Effector CD8-positive, alpha-beta T cell (primary cell): ENCODE measurements around the gene LACRT.
"Not testable (repeated sequence)": the region's sequence is repeated elsewhere in the genome, so short reads cannot be mapped to it uniquely, and the experiment has no call there.

Source experiments
- DNase-seq: peaks from one replicate; lab custom pipeline; 2025; lab: John Stamatoyannopoulos, UW

The LACRT gene

DNA sequence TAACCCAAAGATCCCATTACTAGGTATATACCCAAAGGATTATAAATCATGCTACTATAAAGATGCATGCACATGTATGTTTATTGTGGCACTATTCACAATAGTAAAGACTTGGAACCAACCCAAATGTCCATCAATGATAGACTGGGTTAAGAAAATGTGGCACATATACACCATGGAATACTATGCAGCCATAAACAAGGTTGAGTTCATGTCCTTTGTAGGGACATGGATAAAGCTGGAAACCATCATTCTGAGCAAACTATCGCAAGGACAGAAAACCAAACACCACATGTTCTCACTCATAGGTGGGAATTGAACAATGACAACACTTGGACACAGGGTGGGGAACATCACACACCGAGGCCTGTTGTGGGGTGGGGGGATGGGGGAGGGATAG, 4.4 kb upstream of the LACRT start:
- not testable (repeated sequence) for DNase-seq

DNA sequence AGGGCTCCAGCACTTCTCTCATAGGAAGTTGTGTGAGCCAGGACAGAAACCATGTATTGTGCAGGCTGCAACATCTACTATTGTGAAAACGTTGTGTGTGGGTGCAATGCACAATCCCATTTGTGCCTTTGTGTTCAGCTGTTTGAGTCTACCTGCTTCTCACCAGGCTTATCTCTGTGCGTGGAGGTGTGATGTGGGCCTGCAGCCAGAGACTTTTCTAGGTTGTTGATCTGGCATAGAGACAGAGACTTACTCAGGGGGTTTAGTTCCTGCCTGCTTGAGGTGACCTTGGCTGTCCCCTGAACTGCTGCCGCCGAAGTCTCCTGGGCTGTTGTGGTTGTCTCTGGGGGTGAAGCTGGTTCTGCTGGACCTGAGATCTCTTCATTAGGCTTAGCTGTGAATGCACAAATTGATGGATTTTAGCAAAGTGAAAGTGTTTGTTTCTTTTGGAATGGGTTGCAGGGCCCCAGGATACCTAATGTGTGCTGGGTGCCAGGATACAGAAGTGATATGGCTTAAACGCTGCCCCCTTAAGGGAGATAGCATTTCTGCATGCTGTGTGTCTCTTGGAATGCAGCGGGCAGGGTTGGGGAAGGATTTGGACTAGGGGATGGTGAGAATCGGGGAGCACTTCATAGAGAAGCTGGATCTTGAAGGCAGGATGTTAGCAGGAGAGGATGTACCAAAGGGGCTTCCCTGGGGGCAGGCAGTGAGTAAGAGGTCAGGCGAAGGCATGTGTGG, 2.5 kb downstream of the LACRT start:
- DNase-seq, result no peak

DNA sequence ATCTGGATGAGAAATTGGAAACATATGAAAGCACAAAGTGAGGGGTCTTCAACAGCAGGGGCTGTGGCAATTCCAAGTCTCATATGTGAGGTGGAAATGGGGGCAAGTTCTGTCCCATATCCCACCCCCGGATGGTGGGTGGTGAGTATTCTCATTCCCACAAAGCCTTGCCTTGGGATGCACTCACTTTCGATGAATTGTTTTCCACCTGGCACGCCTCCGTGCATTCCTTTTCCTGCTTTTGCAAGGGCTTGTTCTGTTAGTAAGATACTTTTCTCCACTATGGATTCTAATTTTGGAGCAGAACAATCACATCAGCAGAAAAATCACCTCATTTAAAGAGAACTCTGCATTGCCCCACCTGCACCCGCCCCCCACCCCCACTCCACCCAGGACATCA, 3.1 kb downstream of the LACRT start:
- no peak for DNase-seq

DNA sequence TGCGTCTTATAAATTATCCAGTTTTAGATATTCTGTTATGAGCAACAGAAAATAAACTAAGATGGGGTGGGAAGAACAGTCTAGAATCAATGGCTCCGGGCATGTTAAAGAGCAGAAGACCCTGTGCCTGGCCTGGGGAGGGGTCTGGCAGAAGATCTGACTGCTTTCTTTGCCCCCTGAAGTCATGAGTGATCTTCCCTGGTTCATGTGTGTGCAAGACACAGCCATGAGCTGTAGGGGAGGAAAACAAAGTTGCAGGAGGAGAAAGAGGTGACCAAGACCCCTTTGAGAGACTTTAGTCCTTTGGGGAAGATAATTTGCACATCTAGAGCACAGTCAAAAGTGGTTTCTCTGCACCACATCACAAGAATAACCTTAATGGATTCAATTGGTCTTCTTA, 4.8 kb downstream of the LACRT start:
- DNase-seq, result no peak

DNA sequence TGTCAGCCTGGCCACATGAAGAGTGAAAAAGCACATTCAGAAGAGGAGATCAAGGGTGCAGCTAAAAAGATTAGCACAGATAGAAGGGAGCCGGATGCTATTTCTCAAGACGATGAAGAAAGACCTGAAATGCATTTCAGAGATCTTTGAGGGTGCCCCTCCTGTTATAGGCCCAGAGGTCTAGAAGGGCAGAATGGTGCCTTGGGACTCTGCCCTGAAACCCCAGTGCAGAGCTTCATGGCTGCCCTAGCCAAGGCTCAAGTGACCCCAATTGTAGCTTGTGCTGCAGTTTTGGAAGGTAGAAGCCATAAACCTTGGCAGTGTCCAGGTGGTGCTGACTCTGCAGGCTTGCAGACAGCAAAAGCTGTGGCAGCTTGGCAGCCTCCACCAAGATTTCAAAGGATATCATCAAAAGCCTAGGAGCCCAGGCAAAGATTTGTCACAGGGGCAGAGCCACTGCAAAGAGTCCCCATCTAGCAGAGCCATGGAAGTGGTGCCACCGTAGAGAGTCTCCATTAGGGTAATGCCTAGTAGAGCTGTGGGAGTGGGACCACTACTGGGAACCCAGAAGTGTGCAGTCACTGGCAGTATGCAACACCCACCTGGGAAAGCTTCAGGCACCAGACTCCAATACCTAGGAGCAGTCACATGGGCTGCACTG, 6.4 kb downstream of the LACRT start:
- no peak for DNase-seq

DNA sequence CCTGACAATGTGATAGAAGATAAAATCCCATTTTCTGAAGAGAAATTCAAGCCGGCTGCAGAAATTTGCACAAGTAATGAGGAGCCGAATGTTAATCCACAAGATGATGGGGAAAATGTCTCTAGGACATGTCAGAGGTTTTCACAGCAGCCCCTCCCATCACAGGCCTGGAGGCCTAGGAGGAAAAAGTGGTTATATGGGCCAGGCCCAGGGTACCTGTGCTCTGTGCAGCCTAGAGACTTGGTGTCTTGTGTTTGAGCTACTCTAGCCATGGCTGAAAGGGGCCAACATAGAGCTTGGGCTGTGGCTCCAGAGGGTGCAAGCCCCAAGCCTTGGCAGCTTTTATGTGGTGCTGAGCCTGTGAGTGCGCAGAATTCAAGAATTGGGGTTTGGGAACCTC, 7.4 kb downstream of the LACRT start:
- DNase-seq, result no peak

DNA sequence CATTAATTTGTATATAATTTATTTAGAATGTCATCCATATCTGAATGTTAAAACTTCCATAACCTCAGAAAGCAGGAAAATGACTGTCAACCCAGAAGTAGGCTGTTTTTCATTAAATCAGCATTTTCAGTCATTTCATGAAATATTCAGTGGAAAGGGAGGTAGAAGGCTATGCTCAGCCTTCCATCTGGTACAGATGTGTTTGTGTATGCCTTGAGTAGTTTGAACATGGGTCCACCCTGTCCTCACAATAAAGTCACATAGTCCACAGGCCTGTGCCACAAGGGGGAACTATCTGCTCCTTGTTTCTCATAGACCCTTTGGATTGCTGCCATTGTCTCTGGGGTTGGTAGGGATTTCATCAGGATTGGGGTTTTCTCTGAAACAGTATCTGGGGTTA, 9.1 kb downstream of the LACRT start:
- DNase-seq, result no peak

DNA sequence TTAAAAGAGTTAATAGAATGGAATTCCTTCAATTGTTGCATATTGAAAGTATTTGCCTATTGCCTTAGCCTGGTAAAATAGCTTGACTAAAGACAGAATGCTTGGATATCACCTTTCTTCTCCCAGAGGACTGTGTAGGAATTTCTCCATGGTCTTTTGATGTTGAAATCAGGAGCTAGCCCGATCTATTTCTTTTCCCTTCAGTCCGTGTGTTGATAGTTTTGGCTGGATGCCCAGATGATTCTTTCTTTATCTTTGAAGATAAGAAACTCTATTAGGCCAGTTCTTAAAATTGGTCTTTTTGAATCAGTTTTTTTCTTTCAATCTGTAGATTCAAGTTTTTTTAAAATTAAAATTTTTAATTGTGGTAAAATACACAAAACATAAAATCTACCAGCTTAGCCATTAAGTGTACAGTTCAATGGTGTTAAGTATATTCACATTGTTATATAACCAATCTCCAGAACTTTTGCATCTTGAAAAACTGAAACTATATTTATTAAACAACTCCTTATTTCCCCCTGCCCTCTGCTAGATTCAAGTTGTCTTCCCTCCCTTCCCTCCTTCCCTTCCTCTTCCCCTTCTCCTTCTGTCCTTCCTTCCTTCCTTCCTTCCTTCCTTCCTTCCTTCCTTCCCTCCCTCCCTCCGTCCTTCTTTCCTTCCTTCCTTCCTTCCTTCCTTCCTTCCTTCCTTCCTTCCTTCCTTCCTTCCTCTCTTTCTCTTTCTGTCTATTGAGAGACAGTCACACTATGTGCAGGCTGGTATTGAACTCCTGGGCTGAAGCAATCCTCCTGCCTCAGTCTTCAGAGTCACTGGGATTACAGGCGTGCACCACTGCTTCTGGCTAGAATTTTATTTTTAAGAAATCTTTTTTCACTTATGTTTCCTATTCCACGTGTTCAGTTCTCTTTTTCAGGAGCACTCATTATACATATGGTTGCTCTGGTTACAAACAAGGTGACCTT, 10.1 kb downstream of the LACRT start:
- no peak for DNase-seq

DNA sequence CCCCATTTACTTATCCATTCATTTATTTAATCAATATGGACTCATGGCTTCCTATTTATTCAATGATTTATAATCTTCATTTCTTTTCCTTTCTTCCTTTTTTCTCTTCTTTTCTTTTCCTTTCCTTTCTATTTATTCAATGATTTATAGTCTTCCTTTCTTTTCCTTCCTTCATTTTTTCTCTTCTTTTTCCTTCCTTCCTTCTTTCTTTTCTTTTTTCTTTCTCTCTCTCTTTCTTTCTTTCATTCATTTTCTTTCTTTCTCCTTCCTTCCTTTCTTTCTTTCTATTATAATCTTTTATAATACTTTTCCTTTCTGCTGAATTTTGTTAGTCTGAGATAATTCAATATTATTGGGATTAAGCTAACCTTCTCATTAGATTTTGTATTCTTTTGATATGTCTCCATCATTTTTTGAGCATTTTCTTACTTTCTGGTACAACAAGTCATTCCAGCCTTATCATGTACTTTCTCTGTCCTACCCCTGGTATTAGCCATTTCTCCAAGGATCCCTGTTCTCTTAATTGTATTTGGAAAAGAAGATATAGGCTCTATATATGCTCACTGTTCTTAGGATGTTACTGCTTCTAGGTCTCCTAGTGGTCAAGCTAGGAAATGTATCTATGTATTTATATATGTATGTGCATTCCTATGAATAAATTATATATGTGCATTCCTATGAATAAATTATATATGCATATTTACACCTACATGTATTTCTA, 12.1 kb downstream of the LACRT start:
- DNase-seq, result no peak

DNA sequence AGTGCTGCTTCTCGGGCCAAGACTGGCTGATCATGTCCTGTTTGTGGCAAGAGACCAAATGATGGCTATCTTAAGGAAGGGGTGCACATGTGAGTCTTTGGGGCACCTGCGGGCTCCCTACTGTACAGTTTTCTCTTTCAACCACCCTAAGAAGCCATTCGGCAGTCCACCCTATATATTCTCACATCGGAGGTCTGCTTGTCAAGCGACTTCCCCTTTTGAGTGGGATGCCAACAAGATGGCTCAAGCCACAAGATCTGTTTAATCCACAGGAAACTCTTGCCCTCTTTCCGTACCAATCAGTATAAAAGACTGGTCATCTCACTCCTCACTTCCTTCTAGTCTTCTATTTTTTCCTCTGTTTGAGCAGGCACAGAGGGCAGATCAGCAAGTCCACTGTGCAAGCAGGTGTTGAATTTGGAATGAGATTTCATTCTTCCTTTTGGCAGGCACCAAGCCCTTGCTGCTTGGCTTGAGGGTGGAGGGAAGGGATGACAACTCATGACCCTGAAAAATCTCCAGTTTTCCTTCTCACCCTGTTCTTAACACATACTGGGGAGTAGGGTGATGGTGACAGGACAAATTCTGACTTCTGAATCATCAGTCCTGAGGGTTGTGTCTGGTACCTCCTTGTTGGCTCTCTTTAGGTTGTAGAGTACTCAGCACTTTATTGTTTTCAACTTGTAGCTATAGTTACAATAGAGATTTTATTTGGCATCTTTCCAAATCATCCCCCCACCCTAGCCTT, 17.6 kb downstream of the LACRT start:
- DNase-seq, result no peak

DNA sequence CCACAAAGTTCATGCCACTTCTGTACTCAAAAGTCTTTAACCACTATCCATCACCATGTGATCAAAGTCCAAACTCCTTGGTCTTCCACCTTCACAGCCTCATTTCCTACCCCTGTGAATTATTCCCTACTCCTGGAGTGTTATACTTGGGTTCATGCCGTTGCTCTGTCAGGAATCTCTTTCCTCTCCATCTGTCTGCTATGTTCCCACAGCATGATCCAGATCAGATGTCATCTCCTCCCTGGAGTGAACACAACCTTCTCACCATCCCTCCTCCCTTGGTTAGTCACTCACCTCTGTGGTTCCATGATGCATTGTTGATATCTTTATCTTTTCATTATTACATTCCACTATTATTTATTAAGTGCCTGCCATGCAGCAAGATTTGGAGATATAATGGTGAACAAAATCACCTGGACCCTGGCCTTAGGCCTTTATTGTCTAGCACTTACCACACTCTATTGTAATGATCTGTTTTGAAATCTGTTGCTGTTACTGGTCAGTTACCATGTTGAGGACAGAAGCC, 22.4 kb downstream of the LACRT start:
- DNase-seq, result no peak

DNA sequence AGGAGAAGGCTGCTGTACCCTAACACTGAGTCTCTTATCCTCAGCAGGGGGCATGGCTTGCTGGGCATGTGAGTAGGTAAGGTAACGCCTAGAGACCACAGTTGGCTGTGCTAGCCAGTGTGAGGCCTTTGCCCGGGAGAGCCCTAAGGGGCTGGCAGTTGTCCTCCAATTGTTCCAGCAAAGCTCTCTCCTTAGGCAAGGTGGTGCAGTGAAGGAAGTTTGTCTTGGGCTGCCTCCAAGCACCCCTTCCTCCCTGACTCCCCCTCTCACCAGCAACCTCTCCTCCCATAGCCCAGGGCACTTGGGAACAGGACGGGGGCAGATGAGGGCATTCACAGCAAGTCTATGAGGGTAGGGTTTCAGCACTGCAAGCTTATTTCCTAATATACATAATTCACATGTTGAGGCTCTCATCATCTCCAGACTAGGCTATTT, 23.0 kb downstream of the LACRT start:
- no peak for DNase-seq

DNA sequence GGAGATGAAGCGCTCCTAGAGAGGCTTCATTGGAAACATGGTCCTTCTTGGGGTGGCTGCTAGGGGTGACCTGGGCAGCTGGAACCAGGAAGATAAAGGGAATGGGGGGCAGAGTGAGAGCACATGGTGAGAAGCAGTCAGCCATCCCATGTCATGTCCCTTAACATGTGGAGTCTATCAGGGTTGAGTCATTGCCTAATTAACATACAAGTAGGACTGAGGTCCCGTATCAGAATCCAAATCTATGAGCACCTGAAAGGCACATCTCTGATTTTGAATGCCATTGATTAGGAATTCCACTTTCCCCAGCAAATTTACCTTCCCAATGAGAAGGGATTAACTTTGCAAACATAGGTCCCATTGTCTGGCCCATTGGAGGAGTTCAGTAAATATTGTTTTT, 25.9 kb downstream of the LACRT start:
- DNase-seq, result no peak

DNA sequence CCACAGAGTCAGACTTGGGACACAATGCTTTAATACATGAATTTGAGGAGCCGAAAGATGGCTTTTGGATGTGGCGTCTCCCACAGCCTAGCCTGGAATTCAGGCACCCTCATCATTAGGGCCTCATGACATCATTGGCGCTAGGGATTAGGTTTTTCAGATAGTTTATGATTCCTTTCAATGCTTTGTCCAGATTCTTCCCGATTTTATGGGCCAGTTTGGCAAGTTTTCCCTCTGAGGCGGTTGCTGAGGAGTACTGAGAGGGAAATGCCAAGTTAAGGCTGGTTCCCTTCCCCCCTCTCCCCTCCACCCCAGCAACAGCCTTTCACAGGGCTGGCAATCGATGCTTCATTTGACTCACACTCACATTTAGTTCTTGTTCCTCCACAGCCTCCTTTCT, 26.5 kb downstream of the LACRT start:
- DNase-seq, result no peak

DNA sequence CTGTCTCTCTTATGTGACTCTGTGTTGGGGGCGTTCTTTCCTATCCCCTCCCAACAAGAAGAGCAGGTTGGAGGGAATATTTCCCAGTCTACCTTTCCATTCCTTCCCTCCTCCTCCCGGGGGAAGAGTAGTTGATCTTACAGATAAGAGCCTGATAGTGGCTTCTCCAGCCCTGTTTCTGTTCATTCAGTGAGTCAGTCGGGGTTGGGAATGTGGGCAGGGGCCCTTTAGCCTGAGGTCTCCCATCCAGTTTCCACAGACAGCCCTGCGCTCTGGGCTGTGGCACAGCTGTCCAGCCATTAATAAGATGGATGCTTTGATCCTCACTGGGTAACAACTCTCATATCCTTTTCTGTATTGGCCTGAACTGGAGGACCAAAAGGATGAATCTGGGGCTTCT, 28.1 kb downstream of the LACRT start:
- DNase-seq, result no peak

DNA sequence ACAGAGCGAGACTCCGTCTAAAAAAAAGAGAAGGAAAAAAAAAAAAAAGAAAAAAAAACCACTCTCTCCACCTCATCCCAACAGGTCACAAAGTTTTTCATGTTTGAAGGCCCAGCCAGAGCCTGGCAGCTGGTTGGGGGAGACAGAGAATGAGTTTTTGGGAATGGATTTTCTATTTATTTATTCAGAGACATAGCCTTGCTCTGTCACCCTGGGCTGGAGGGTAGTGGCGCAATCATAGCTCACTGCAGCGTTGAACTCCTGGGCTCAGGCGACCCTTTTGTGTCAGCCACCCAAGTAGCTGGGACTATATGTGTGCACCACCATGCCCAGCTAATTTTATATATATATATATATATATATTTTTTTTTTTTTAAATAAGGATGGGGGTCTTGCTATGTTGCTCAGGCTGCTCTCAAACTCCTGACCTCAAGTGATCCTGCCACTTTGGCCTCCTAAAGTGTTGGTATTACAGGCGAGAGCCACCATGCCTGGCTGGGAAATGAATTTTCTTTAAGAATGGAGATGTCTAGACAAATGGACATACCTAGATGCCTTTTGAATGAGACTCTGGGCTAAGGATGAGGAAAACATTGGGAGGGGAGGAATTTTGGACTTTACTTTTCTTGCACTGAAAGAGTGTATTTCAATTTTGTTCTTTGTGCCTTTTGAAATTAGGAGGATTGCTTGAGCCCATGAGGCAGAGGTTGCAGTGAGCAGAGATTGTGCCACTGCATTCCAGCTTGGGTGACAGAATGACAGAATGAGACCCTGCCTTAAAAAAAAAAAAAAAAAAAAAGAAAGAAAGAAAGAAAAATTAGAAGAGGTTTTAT, 29.3 kb downstream of the LACRT start:
- no peak for DNase-seq

DNA sequence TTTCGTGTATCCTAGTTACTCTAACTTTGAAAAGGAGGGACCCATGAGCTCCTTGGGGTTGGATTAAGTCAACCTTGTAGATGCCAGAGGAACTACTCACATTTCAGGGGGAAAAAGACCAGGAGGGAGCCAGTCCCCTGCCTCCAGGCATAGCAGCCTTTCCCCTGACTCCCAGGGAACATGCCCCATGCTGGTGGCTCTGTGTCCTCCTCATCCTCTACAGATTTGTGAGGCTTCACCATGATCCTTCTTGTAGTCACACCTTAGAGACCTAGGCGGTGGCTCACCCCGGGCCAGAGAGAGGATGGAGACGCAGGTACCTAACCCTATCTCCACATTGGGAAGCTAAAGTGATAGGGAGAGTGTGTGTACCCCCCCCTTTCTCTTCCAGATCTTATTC, 30.3 kb downstream of the LACRT start:
- DNase-seq, result no peak

DNA sequence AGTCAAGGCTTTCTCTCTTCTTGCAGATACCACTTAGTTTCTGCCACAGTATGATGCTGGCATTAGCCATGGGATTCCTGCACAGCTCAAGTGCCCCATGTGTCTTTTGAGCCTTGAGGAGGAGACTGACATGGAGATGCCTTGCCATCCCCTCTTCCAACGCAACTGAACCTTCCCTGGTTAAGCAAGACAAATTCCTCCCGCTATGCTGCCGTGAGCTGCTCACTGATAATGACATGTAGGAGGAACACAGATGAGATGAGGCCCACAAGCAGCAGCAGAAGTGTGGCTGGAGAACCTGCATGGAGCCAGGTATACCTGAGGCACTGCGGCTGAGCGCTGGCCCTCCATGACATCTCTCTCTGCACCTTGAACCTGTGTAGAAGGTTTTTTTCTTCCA, 30.8 kb downstream of the LACRT start:
- DNase-seq, result no peak

DNA sequence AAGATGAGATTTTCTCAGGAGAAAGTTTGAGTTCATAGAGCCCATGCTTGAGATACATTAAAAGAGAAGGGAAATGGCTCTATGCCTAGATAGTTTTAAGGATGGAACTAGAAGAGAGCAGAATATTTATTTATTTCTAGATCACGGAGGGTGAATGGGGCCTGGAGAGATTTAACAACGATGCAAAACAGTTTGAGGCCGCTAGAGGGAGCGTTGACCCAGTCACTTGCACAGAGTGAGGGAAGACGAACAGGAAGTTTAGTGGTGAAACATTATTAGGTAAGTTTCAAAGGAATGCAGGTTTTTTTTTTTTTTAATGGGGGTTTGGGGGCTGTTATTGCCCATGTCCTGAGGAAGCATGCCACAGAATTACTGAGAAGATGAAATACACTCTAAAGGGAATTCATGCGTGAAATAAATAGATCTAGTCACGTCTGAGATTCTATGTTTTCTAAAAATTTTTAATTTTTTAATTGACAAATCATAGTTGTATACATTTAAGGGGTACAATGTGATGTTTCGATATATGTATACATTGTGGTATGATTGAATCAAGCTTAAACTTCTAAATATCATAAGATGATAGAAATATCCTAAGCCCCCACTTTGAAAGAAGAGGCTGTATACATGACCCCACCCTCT, 31.4 kb downstream of the LACRT start:
- peak; percentile 41 for DNase-seq

DNA sequence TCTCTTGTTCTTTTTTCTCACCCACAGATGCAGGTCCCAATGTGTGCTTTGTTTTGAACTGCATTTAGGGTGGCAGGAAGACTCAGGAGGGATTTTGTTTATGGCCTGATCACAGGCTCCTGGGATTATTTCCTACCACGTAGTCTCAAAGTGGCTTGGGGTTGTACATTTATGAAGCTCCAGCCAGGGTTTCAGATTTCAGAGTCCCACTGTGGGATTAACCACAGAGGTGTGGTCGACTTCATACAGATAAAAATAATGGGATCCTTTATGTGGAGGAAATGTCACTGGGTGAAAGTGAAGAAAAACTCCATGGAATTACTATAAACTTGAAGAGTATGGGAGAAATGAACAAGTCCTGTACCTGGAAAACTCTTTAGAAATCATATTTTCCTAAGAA, 32.0 kb downstream of the LACRT start:
- no peak for DNase-seq
